WTC11 (cell line): Measurements from ENCODE around the gene ADAM11.

Experiments used
- SP1 ChIP-seq: sonication (generic); formaldehyde crosslinking; conservative IDR thresholded peaks from 2 replicates; pipeline ENCODE4 v1.8.1; 2022; ENCODE audit warnings: missing genetic modification reagents
- ZNF263 ChIP-seq: sonication (generic); formaldehyde crosslinking; IDR thresholded peaks from 2 replicates; pipeline ENCODE4 v1.8.1; 2022; ENCODE audit warnings: low read depth, mild to moderate bottlenecking, moderate library complexity, missing genetic modification reagents

DNA sequence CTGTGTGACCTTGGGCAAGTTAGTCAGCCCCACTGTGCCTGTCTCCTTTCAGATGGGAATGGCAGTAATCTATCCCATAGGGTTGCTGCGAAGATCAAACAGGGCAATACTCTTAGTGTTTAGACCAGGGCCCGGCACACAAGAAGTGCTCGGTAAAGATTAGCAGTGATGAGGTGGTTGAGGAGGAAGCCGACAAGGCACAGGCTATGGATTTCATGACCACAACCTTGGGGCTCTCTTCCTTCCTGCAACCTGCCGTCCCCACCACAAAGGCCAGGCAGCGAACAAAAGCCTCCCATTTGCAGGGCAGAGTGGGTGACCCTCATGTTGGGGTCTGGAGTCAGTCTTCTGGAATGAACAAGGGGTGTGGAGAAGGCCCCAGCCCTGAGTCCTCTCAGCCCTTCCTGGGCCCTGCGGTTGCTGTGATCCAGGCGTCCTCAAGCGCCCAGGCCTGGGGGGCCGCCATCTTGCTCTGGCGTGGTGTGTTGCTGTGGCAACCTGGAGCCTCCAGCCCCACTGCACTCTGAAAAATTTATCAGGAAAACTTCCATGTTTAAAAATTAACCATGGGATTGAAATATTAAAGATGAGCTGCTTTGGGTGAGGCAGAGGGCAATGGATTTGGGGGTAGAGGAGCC is 9.8 kb downstream of the ADAM11 start:
- TF ChIP-seq ZNF263: no peak
- TF ChIP-seq SP1 (CRISPR knock-in tag): no peak
